Transverse colon (tissue), 4 donors: ENCODE results near the gene INPP4B. TPM values are rescaled to one million over a fixed set of nuclear protein-coding genes. Genes with fewer than 3 reads are reported as not detected.
"Not testable (repeated sequence)": the region's sequence is repeated elsewhere in the genome, so short reads cannot be mapped to it uniquely, and the experiment has no call there.

Experiments
- DNase-seq: peaks from one replicate; pipeline ENCODE4 v3.0.0-alpha.2; 2019
- H3K27ac ChIP-seq, 4 donors: fragments of 200-600 bp; sonication (generic); 2 replicates each; pipeline ENCODE4 v1.5.1; 2016 to 2018; ENCODE audit warnings: inconsistent platforms in 4 of 4
- H3K27me3 ChIP-seq: fragments of 200-600 bp; sonication (generic); 2 replicates; pipeline ENCODE4 v1.5.1; 2017; ENCODE audit warnings: inconsistent platforms
- H3K36me3 ChIP-seq, 4 donors: fragments of 200-600 bp; sonication (generic); 2 replicates each; pipeline ENCODE4 v1.5.1; 2017 to 2019; ENCODE audit warnings: inconsistent platforms in 4 of 4
- H3K4me1 ChIP-seq, 4 donors: fragments of 200-600 bp; sonication (generic); 2 replicates each; pipeline ENCODE4 v1.5.1; 2017 to 2020; ENCODE audit warnings: inconsistent platforms in 4 of 4
- H3K4me3 ChIP-seq, 4 donors: fragments of 200-600 bp; sonication (generic); 1 replicate in 1 of 4; 2 replicates in 3 of 4; pipeline versions ENCODE4 v1.5.1 to v1.6.1; 2017 to 2019; ENCODE audit warnings: inconsistent platforms in 4 of 4
- H3K9me3 ChIP-seq, 2 donors: fragments of 200-600 bp; sonication (generic); 2 replicates each; pipeline ENCODE4 v1.5.1; 2017 to 2019; ENCODE audit warnings: inconsistent platforms in 2 of 2
- CTCF ChIP-seq, 5 experiments: fragments of 200-600 bp in 3 of 5; fragments of 450-650 bp in 2 of 5; sonication (generic) in 3 of 5; IDR thresholded peaks; 1 replicate in 2 of 5; 2 replicates in 3 of 5; pipeline ENCODE4 v1.5.1; 2016 to 2017; ENCODE audit warnings: antibody characterized with exemption in 5 of 5, inconsistent platforms in 3 of 5, mild to moderate bottlenecking in 2 of 5, moderate library complexity in 1 of 5
- EP300 ChIP-seq: sonication (generic); formaldehyde crosslinking; IDR thresholded peaks from one replicate; pipeline ENCODE4 v1.6.1; 2017; ENCODE audit warnings: antibody characterized with exemption, low read depth
- POLR2A ChIP-seq: fragments of 450-650 bp; IDR thresholded peaks from one replicate; pipeline ENCODE4 v1.6.1; 2016; ENCODE audit warnings: antibody characterized with exemption, mild to moderate bottlenecking, moderate library complexity
- POLR2AphosphoS5 ChIP-seq, 3 donors: sonication (generic); formaldehyde crosslinking; IDR thresholded peaks; one replicate each; pipeline ENCODE4 v1.6.1; 2016; ENCODE audit warnings: antibody characterized with exemption in 3 of 3
- WGBS, 2 donors: methylation state at CpG; one replicate each; pipeline ENCODE4 v1.1.5; 2018; ENCODE audit warnings: low coverage in 1 of 2; 5-methylcytosine and 5-hydroxymethylcytosine counted together
- in situ Hi-C, 4 donors: fragments of 200-750 bp; cut with MboI; loops; one replicate each; pipeline versions ENCODE4 v1.15.0 to v1.15.1; 2017; ENCODE audit warnings: low sequenced_read_pairs in 3 of 4, low pct_ligation_motif_present in 1 of 4, low pct_unique_long_range_greater_than_20kb in 1 of 4
- intact Hi-C: fragments of 100-400 bp; cut with DNase I; formaldehyde crosslinking; loops from one replicate; pipeline ENCODE4 v1.15.1; 2023; ENCODE audit warnings: low total_unique reads
- total RNA-seq, 4 donors: library from RNA; depleted of rRNA; stranded (reverse); fragments of >200 nt; gene quantifications; one replicate each; pipeline ENCODE4 v1.1.0, GENCODE V29; 2016

Gene INPP4B
- total RNA-seq, 4 donors from 2014 or later: 18.3 to 33.8 (median 31.4) TPM

- Histone ChIP-seq H3K4me3 (no peak overlapping the region), H3K27me3 (no peaks in the 10 kb centered on the region), H3K27ac (no peak overlapping the region), H3K36me3 (no peaks in the 10 kb centered on the region), H3K4me1 (no peaks in the 10 kb centered on the region), H3K9me3 (peaks cover 42% of the 10 kb centered on the region in 2 donors)
- intact Hi-C loops: no loop called here
- TF ChIP-seq CTCF (IDR thresholded peaks at IDR 0.05): no peak
- TF ChIP-seq POLR2AphosphoS5 (IDR thresholded peaks at IDR 0.05): no peak
- TF ChIP-seq POLR2A: no peak
- TF ChIP-seq EP300: no peak
- in situ Hi-C loops: no loop called here
- WGBS, 2 donors: 84 to 85% methylated on average over 5 to 8 of the region's 8 CpGs
- DNase-seq: no peak
Observed at GRCh38 chr4:142660728-142661127, 185.4 kb downstream of the INPP4B start.

- Histone ChIP-seq H3K9me3 (peaks cover 62 to 73% of the 10 kb centered on the region in 2 donors), H3K4me1 (no peaks in the 10 kb centered on the region), H3K27ac (no peak overlapping the region), H3K36me3 (no peaks in the 10 kb centered on the region), H3K4me3 (no peak overlapping the region), H3K27me3 (no peaks in the 10 kb centered on the region)
- WGBS, 2 donors: 91 to 100% methylated on average over 2 to 5 of the region's 5 CpGs
- in situ Hi-C loops: no loop called here
- intact Hi-C loops: no loop called here
- TF ChIP-seq CTCF (IDR thresholded peaks at IDR 0.05): no peak
- no peak for TF ChIP-seq POLR2A
- no peak for TF ChIP-seq EP300
- TF ChIP-seq POLR2AphosphoS5 (IDR thresholded peaks at IDR 0.05): no peak
- no peak for DNase-seq
Observed at GRCh38 chr4:142656178-142656577, 189.9 kb downstream of the INPP4B start.

- H3K4me1 ChIP-seq: no peaks in the 10 kb centered on the region
- DNase-seq: no peak
- intact Hi-C loops: no loop called here
- WGBS, 2 donors: 83% methylated on average over 5 of the region's 5 CpGs; no CpG with 5 or more reads in 1 of the 2 donors
- H3K4me3 ChIP-seq: no peak overlapping the region
- in situ Hi-C loops: no loop called here
- no peak overlapping the region for H3K27ac ChIP-seq
- no peaks in the 10 kb centered on the region for H3K36me3 ChIP-seq
- no peaks in the 10 kb centered on the region for H3K27me3 ChIP-seq
- TF ChIP-seq POLR2AphosphoS5 (IDR thresholded peaks at IDR 0.05) (no peak), POLR2A (no peak), CTCF (IDR thresholded peaks at IDR 0.05) (no peak), EP300 (no peak)
- peaks cover 13 to 24% of the 10 kb centered on the region in 2 donors for H3K9me3 ChIP-seq
Observed at GRCh38 chr4:142648378-142648777, 197.7 kb downstream of the INPP4B start.

- Histone ChIP-seq H3K4me3 (no peak overlapping the region), H3K27ac (no peak overlapping the region), H3K4me1 (no peaks in the 10 kb centered on the region), H3K36me3 (no peaks in the 10 kb centered on the region), H3K27me3 (no peaks in the 10 kb centered on the region), H3K9me3 (peaks cover 2 to 3% of the 10 kb centered on the region in 2 donors)
- DNase-seq: no peak
- WGBS, 2 donors: 65 to 72% methylated on average over 4 of the region's 4 CpGs
- intact Hi-C loops (no loop called here), in situ Hi-C loops (no loop called here)
- TF ChIP-seq POLR2AphosphoS5 (IDR thresholded peaks at IDR 0.05) (no peak), CTCF (IDR thresholded peaks at IDR 0.05) (no peak), EP300 (no peak), POLR2A (no peak)
Observed at GRCh38 chr4:142645475-142646108, 200.5 kb downstream of the INPP4B start.

- intact Hi-C loops, in situ Hi-C loops, H3K4me3 ChIP-seq, H3K4me1 ChIP-seq, H3K27ac ChIP-seq, H3K36me3 ChIP-seq, H3K27me3 ChIP-seq, DNase-seq, H3K9me3 ChIP-seq: not testable (repeated sequence)
- 80% methylated on average over 1 of the region's 1 CpG; no CpG with 5 or more reads in 1 of the 2 donors for WGBS, 2 donors
Observed at GRCh38 chr4:142644628-142645027, 201.5 kb downstream of the INPP4B start.
